ENCODE measurements around the gene MYO1D. TPM values are rescaled to one million over a fixed set of nuclear protein-coding genes. Genes with fewer than 3 reads are reported as not detected.

MYO1D gene
- total and polyA plus RNA-seq, 4 donors: 4.5 to 22.9 (median 13.3) TPM

DNA sequence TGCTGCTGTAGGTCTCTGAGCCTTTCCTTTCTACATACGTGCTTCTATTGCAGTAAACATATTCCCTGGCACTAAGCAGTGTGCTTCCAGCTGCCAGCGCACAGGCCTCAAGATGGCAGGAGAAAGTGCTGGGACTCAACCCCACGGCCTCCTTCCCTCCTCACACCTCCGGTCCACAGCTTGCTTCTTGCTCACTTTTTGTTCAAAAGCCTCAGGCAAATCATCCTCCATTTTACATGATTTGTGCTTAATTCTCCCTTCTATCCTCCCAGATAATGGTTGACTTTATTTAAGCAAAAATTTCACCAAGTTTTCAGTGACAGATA, 384.7 kb downstream of the MYO1D start:
- H3K9me3 ChIP-seq (ENCODE audit: control insufficient read depth in 4 of 4, low read length in 3 of 4): no peaks in the 10 kb centered on the region
- no peak overlapping the region for H3K9ac ChIP-seq (ENCODE audit: low read depth in 1 of 2, low read length in 2 of 2)
- no peak overlapping the region for H3K4me3 ChIP-seq (ENCODE audit: low read depth in 1 of 3, low read length in 3 of 3)
- H3K36me3 ChIP-seq (ENCODE audit: control insufficient read depth in 4 of 4, insufficient read depth in 3 of 4, low read depth in 1 of 4, low read length in 3 of 4): no peaks in the 10 kb centered on the region
- TF ChIP-seq GABPA (IDR thresholded peaks at IDR 0.05 in 1 of 2, conservative IDR thresholded peaks at IDR 0.05 in 1 of 2) (no peak), YY1 (IDR thresholded peaks at IDR 0.05) (no peak), FOXA2 (IDR thresholded peaks at IDR 0.05) (no peak), RXRA (IDR thresholded peaks at IDR 0.05) (no peak), RAD21 (IDR thresholded peaks at IDR 0.05) (no peak), HNF4G (IDR thresholded peaks at IDR 0.05) (no peak), FOXA1 (IDR thresholded peaks at IDR 0.05) (no peak)
- TF ChIP-seq, protein P1, sequence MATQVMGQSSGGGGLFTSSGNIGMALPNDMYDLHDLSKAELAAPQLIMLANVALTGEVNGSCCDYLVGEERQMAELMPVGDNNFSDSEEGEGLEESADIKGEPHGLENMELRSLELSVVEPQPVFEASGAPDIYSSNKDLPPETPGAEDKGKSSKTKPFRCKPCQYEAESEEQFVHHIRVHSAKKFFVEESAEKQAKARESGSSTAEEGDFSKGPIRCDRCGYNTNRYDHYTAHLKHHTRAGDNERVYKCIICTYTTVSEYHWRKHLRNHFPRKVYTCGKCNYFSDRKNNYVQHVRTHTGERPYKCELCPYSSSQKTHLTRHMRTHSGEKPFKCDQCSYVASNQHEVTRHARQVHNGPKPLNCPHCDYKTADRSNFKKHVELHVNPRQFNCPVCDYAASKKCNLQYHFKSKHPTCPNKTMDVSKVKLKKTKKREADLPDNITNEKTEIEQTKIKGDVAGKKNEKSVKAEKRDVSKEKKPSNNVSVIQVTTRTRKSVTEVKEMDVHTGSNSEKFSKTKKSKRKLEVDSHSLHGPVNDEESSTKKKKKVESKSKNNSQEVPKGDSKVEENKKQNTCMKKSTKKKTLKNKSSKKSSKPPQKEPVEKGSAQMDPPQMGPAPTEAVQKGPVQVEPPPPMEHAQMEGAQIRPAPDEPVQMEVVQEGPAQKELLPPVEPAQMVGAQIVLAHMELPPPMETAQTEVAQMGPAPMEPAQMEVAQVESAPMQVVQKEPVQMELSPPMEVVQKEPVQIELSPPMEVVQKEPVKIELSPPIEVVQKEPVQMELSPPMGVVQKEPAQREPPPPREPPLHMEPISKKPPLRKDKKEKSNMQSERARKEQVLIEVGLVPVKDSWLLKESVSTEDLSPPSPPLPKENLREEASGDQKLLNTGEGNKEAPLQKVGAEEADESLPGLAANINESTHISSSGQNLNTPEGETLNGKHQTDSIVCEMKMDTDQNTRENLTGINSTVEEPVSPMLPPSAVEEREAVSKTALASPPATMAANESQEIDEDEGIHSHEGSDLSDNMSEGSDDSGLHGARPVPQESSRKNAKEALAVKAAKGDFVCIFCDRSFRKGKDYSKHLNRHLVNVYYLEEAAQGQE (IDR thresholded peaks at IDR 0.05): no peak
- TF ChIP-seq, protein P2, sequence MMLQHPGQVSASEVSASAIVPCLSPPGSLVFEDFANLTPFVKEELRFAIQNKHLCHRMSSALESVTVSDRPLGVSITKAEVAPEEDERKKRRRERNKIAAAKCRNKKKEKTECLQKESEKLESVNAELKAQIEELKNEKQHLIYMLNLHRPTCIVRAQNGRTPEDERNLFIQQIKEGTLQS (IDR thresholded peaks at IDR 0.05): no peak
- no peak for DNase-seq (ENCODE audit: low spot score)
- WGBS: 89% methylated on average over 4 of the region's 4 CpGs
- no peak overlapping the region for H3K27ac ChIP-seq (ENCODE audit: low read depth in 1 of 2, low read length in 2 of 2)
- peaks cover 4 to 11% (median 8%) of the 10 kb centered on the region in 4 donors for H3K4me1 ChIP-seq (ENCODE audit: control insufficient read depth in 4 of 4, insufficient read depth in 4 of 4, low read length in 3 of 4)
- no peaks in the 10 kb centered on the region for H3K27me3 ChIP-seq (ENCODE audit: control insufficient read depth in 4 of 4, insufficient read depth in 4 of 4, low read length in 3 of 4)

DNA sequence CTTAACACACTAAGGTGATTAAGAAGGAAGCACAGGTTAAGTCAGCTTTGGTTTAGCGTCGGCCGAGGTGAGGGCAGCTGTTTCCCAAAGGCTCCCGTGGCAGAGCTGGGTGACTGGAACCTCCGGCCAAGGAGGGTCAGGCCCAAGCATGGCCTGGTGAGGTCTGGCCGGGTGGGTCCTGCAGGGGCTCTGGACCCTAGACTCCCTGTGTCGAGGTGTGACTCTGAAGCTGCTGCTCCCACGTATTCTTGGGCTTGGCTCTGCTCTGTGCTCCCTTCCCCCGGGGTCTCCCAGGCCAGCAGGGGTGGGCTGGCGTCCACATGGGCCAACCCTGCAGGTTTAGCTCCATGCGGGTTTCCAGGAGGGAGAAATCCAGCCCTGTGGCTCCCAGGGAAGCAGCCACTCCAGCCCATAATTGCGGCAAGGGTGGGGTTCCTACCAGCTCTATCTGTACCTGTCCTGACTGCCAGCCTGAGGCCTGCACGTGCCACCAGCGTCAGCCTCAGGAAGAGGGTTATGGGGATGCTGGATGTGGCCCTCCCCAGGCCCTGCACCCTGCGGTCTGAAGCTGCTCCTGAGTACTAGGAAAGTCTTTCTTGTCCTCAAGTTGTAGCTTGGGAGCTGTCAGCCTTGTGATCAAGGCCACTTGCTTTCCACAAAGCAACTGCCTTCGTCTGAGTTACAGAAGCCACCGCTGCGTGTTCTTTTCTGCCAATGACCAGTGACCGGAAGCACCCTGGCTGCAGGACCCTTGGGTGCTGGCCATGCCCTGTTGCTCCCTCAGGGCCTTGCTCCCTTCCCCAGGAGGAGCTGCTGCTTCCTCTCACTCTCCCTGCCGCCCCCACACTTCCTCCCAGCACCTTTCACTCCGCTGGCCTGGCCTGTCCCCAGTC, 385.3 kb downstream of the MYO1D start:
- H3K9ac ChIP-seq (ENCODE audit: low read depth in 1 of 2, low read length in 2 of 2): no peak overlapping the region

More for the DNA sequence above, 385.3 kb downstream of the MYO1D start:
- WGBS: 90% methylated on average over 21 of the region's 21 CpGs
- no peak for DNase-seq (ENCODE audit: low spot score)
- TF ChIP-seq NR2F2 (IDR thresholded peaks at IDR 0.05) (no peak), FOXA1 (IDR thresholded peaks at IDR 0.05) (no peak), RAD21 (IDR thresholded peaks at IDR 0.05) (no peak), GABPA (IDR thresholded peaks at IDR 0.05 in 1 of 2, conservative IDR thresholded peaks at IDR 0.05 in 1 of 2) (no peak)
- TF ChIP-seq, protein P3, sequence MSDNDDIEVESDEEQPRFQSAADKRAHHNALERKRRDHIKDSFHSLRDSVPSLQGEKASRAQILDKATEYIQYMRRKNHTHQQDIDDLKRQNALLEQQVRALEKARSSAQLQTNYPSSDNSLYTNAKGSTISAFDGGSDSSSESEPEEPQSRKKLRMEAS (IDR thresholded peaks at IDR 0.05): no peak
- TF ChIP-seq, protein P1 (IDR thresholded peaks at IDR 0.05): no peak
- Histone ChIP-seq H3K27ac (ENCODE audit: low read depth in 1 of 2, low read length in 2 of 2) (no peak overlapping the region), H3K36me3 (ENCODE audit: control insufficient read depth in 4 of 4, insufficient read depth in 3 of 4, low read depth in 1 of 4, low read length in 3 of 4) (no peaks in the 10 kb centered on the region), H3K4me1 (ENCODE audit: control insufficient read depth in 4 of 4, insufficient read depth in 4 of 4, low read length in 3 of 4) (peaks cover 4 to 11% (median 8%) of the 10 kb centered on the region in 4 donors), H3K9me3 (ENCODE audit: control insufficient read depth in 4 of 4, low read length in 3 of 4) (no peaks in the 10 kb centered on the region), H3K4me3 (ENCODE audit: low read depth in 1 of 3, low read length in 3 of 3) (no peak overlapping the region), H3K27me3 (ENCODE audit: control insufficient read depth in 4 of 4, insufficient read depth in 4 of 4, low read length in 3 of 4) (no peaks in the 10 kb centered on the region)

All from liver (tissue), 9 donors.